ENCODE measurements around the gene GGA1. TPM values are rescaled to one million over a fixed set of nuclear protein-coding genes. Genes with fewer than 3 reads are reported as not detected.
A peak's percentile ranks its signal among the peaks of the same experiment; 100 is the strongest.

The GGA1 gene
- total and polyA plus RNA-seq, 2 donors (not counting 1 experiment from before 2014, with no cell fraction given) = 18.0 to 27.9 TPM

- peak overlapping the region; percentile 2 to 46 (median 18) for H3K4me3 ChIP-seq (replicated peaks in 1 of 4; ENCODE audit: control extremely low read depth in 1 of 4, insufficient read depth in 1 of 4, low read depth in 3 of 4, low read length in 4 of 4)
- H4K20me1 ChIP-seq (ENCODE audit: control insufficient read depth, extremely low read depth, insufficient read depth, low read length) = peaks cover 4% of the 10 kb centered on the region
- peaks cover 22% of the 10 kb centered on the region for H3K36me3 ChIP-seq (ENCODE audit: control insufficient read depth, insufficient read depth, low read length)
- peaks cover 66% of the 10 kb centered on the region for H3K79me2 ChIP-seq (ENCODE audit: control insufficient read depth, insufficient read depth, low read length)
- H3K27me3 ChIP-seq (ENCODE audit: control insufficient read depth, insufficient read depth, low read length) = no peaks in the 10 kb centered on the region
- no peak overlapping the region for H2AFZ ChIP-seq (ENCODE audit: low read length)
- no peaks in the 10 kb centered on the region for H3K9me3 ChIP-seq (ENCODE audit: control insufficient read depth, insufficient read depth, low read depth, low read length)
- peak overlapping the region; percentile 75 for H3K4me2 ChIP-seq (ENCODE audit: extremely low read depth, insufficient read depth, low read length)
- H3K4me1 ChIP-seq (ENCODE audit: control insufficient read depth, extremely low read depth, insufficient read depth, low read length) = peaks cover 30% of the 10 kb centered on the region
- DNase-seq (ENCODE audit: low read depth in 2 of 2) = peak; percentile 39 to 81
- peak overlapping the region; percentile 25 for H3K9ac ChIP-seq (ENCODE audit: insufficient read depth, low read length)
- peak overlapping the region; percentile 73 for H3K27ac ChIP-seq (ENCODE audit: insufficient read depth, low read length)
- TF ChIP-seq EZH2 (IDR thresholded peaks at IDR 0.05; ENCODE audit: low read length, missing control alignments) (no peak), CTCF (conservative IDR thresholded peaks at IDR 0.05 in 1 of 2, IDR thresholded peaks at IDR 0.05 in 1 of 2; ENCODE audit: low read depth in 1 of 2, low read length in 2 of 2) (peak in 1 of 2 donors; percentile 4)
These were observed 44.4 kb upstream of the GGA1 start for GRCh38 chr22:37564111-37564711.

GRCh38 chr22:37565830-37566229 lies 42.8 kb upstream of the GGA1 start:
- Histone ChIP-seq H3K36me3 (ENCODE audit: control insufficient read depth, insufficient read depth, low read length) (peaks cover 26% of the 10 kb centered on the region), H2AFZ (ENCODE audit: low read length) (no peak overlapping the region), H3K79me2 (ENCODE audit: control insufficient read depth, insufficient read depth, low read length) (peaks cover 64% of the 10 kb centered on the region), H3K4me3 (replicated peaks in 1 of 4; ENCODE audit: control extremely low read depth in 1 of 4, insufficient read depth in 1 of 4, low read depth in 3 of 4, low read length in 4 of 4) (no peak overlapping the region), H3K4me2 (ENCODE audit: extremely low read depth, insufficient read depth, low read length) (no peak overlapping the region), H3K27ac (ENCODE audit: insufficient read depth, low read length) (no peak overlapping the region), H4K20me1 (ENCODE audit: control insufficient read depth, extremely low read depth, insufficient read depth, low read length) (peaks cover 4% of the 10 kb centered on the region), H3K9me3 (ENCODE audit: control insufficient read depth, insufficient read depth, low read depth, low read length) (no peaks in the 10 kb centered on the region), H3K27me3 (ENCODE audit: control insufficient read depth, insufficient read depth, low read length) (no peaks in the 10 kb centered on the region), H3K9ac (ENCODE audit: insufficient read depth, low read length) (no peak overlapping the region), H3K4me1 (ENCODE audit: control insufficient read depth, extremely low read depth, insufficient read depth, low read length) (peaks cover 28% of the 10 kb centered on the region)
- DNase-seq (ENCODE audit: low read depth in 2 of 2) = no peak
- no peak for TF ChIP-seq CTCF (conservative IDR thresholded peaks at IDR 0.05 in 1 of 2, IDR thresholded peaks at IDR 0.05 in 1 of 2; ENCODE audit: low read depth in 1 of 2, low read length in 2 of 2)
- no peak for TF ChIP-seq EZH2 (IDR thresholded peaks at IDR 0.05; ENCODE audit: low read length, missing control alignments)

- Histone ChIP-seq H3K9ac (ENCODE audit: insufficient read depth, low read length) (no peak overlapping the region), H3K27ac (ENCODE audit: insufficient read depth, low read length) (no peak overlapping the region), H3K9me3 (ENCODE audit: control insufficient read depth, insufficient read depth, low read depth, low read length) (no peaks in the 10 kb centered on the region), H3K36me3 (ENCODE audit: control insufficient read depth, insufficient read depth, low read length) (peaks cover 26% of the 10 kb centered on the region), H3K79me2 (ENCODE audit: control insufficient read depth, insufficient read depth, low read length) (peaks cover 58% of the 10 kb centered on the region), H2AFZ (ENCODE audit: low read length) (no peak overlapping the region), H3K27me3 (ENCODE audit: control insufficient read depth, insufficient read depth, low read length) (no peaks in the 10 kb centered on the region), H4K20me1 (ENCODE audit: control insufficient read depth, extremely low read depth, insufficient read depth, low read length) (peaks cover 4% of the 10 kb centered on the region), H3K4me3 (replicated peaks in 1 of 4; ENCODE audit: control extremely low read depth in 1 of 4, insufficient read depth in 1 of 4, low read depth in 3 of 4, low read length in 4 of 4) (no peak overlapping the region), H3K4me2 (ENCODE audit: extremely low read depth, insufficient read depth, low read length) (no peak overlapping the region), H3K4me1 (ENCODE audit: control insufficient read depth, extremely low read depth, insufficient read depth, low read length) (peaks cover 28% of the 10 kb centered on the region)
- no peak for TF ChIP-seq EZH2 (IDR thresholded peaks at IDR 0.05; ENCODE audit: low read length, missing control alignments)
- TF ChIP-seq CTCF (conservative IDR thresholded peaks at IDR 0.05 in 1 of 2, IDR thresholded peaks at IDR 0.05 in 1 of 2; ENCODE audit: low read depth in 1 of 2, low read length in 2 of 2) = no peak
- DNase-seq (ENCODE audit: low read depth in 2 of 2) = no peak
These were observed 42.3 kb upstream of the GGA1 start for GRCh38 chr22:37566329-37566837.
